GM12891 (cell line): Measurements from ENCODE around the gene ACADM.

Experiments used
- PAX5 ChIP-seq: IDR thresholded peaks from 2 replicates; pipeline ENCODE4 v1.6.1; 2011; ENCODE audit warnings: low read length, moderate library complexity, mild to moderate bottlenecking; ENCODE audit not compliant: insufficient read depth, severe bottlenecking
- POLR2A ChIP-seq: IDR thresholded peaks from 2 replicates; pipeline ENCODE4 v1.6.1; 2011; ENCODE audit warnings: low read depth, low read length, control low read depth
- POLR2AphosphoS5 ChIP-seq: IDR thresholded peaks from 2 replicates; pipeline ENCODE4 v1.6.1; 2011; ENCODE audit warnings: low read depth, low read length, control low read depth
- SPI1 ChIP-seq: IDR thresholded peaks from 2 replicates; pipeline ENCODE4 v1.6.1; 2011; ENCODE audit warnings: low read depth, low read length, control low read depth
- TAF1 ChIP-seq: IDR thresholded peaks from 2 replicates; pipeline ENCODE4 v1.6.1; 2011; ENCODE audit warnings: low read depth, low read length, control low read depth

DNA sequence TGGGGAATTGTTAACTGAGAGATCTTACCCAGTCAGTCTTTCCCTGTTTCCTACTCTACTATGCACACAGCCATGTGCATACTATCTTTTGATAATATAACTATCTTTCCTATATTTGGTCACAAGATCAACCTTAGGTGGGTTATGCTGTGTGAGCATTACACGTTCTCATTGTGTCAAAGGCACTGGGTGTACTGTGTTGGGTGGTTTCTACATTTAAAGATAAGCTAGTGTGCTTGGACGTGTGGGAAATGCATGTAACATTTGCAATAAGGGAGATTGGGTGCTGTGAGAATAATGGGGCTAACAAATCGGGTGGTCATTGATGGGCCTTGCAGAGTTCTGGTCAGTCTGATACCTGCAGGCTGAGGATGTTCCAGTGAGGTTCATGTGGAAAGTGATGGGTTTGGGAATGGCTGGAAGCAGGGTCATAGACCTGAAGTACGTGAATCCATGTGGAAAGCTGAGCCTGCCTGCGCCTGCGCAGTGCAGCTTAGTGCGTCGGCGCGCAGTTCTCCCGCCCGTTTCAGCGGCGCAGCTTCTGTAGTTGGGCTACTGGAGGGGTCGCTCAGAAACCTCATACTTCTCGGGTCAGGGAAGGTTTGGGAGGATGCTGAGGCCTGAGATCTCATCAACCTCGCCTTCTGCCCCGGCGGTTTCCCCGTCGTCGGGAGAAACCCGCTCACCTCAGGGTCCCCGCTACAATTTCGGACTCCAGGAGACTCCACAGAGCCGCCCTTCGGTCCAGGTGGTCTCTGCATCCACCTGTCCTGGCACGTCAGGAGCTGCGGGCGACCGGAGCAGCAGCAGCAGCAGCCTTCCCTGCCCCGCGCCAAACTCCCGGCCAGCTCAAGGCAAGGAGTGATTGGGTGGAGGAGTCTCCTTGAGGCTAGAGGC, 72.1 kb downstream of the ACADM start, which contains the start of gene MSH4:
- TF ChIP-seq POLR2A (peak; percentile 85), POLR2AphosphoS5 (peak; percentile 93), PAX5 (no peak), SPI1 (no peak), TAF1 (no peak)
